Liver (tissue), 3 donors: Measurements from ENCODE around the gene RAB3GAP1.

Experiments
- HNF4A ChIP-seq, 2 donors: conservative IDR thresholded peaks; 2 replicates each; pipeline ENCODE4 v1.6.1; 2016; ENCODE audit warnings: antibody characterized with exemption in 2 of 2, mild to moderate bottlenecking in 2 of 2
- TF ChIP-seq, protein P1 (sequence below): fragments of 150-350 bp; IDR thresholded peaks from 2 replicates; pipeline ENCODE4 v1.5.1; 2017; ENCODE audit warnings: improper control_type of control experiment, low read depth, low read length; ENCODE audit not compliant: missing input control
- donor health status: healthy.
- donor health status: healthy.

DNA sequence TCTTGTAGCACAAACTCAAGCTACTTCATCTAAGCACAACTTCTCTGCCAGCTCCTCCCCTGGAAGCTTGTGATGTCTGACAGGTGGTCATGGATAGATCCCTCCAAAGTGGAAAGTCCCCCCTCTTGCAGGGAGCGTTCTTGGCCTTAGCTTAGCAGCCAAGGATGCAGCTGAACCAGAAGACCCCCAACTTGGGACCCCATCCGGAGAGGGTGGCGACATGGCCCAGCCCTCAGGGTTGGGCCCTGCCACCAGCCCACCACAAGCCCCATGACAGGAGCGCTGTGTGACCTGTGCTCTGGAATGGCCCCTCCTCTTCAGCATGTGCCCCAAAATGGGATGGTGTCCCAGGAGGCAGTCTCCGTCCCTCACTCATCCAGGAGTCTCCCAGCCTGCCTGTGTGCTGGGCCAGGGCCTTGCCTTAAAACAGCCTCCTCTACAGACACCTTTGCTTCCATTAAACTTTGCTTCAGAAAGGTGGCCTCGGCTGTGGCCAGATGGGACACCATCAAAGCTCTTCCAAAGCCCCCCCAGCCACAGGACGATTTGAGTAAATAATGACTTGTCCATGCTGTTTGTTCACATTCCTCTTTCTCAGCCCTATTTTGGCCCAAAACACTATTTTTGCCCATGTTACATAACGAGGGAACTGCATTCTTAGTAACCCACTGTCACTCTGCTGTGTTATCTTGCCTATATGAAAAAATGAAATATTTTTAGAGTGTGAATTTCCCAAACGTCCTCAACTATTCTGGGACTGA lies 122.1 kb downstream of the RAB3GAP1 start:
- TF ChIP-seq, protein P1, sequence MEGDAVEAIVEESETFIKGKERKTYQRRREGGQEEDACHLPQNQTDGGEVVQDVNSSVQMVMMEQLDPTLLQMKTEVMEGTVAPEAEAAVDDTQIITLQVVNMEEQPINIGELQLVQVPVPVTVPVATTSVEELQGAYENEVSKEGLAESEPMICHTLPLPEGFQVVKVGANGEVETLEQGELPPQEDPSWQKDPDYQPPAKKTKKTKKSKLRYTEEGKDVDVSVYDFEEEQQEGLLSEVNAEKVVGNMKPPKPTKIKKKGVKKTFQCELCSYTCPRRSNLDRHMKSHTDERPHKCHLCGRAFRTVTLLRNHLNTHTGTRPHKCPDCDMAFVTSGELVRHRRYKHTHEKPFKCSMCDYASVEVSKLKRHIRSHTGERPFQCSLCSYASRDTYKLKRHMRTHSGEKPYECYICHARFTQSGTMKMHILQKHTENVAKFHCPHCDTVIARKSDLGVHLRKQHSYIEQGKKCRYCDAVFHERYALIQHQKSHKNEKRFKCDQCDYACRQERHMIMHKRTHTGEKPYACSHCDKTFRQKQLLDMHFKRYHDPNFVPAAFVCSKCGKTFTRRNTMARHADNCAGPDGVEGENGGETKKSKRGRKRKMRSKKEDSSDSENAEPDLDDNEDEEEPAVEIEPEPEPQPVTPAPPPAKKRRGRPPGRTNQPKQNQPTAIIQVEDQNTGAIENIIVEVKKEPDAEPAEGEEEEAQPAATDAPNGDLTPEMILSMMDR, result no peak
- no peak for TF ChIP-seq HNF4A (conservative IDR thresholded peaks at IDR 0.05)
